Peyer's patch (tissue), 4 donors: ENCODE data around the gene BCAS1.

ENCODE experiments used
- CTCF ChIP-seq, 6 experiments: fragments of 450-650 bp in 4 of 6; fragments of 200-600 bp in 2 of 6; sonication (generic) in 1 of 6; IDR thresholded peaks; one replicate each; pipeline ENCODE4 v1.5.1; 2017 to 2019; ENCODE audit warnings: antibody characterized with exemption in 6 of 6, mild to moderate bottlenecking in 3 of 6, moderate library complexity in 1 of 6
- POLR2A ChIP-seq, 2 donors: fragments of 450-650 bp; IDR thresholded peaks; one replicate each; pipeline ENCODE4 v1.5.1; 2017; ENCODE audit warnings: antibody characterized with exemption in 2 of 2, mild to moderate bottlenecking in 2 of 2, moderate library complexity in 2 of 2

- no peak for TF ChIP-seq POLR2A (IDR thresholded peaks at IDR 0.05)
- no peak for TF ChIP-seq CTCF (IDR thresholded peaks at IDR 0.05)
These were observed 98.2 kb downstream of the BCAS1 start for GRCh38 chr20:53972179-53972578.
